Renal cortex interstitium (tissue), 11 donors: Measurements from ENCODE around the gene NUCB1. TPM values are rescaled to one million over a fixed set of nuclear protein-coding genes. Genes with fewer than 3 reads are reported as not detected.
A peak's percentile ranks its signal among the peaks of the same experiment; 100 is the strongest.

ENCODE experiments used
- DNase-seq, 11 donors: peaks; one replicate each; pipeline ENCODE4 v3.0.0-alpha.2; 2013; ENCODE audit warnings: low read depth in 9 of 11, low spot score in 4 of 11; ENCODE audit errors: extremely low read depth in 1 of 11
- polyA plus RNA-seq, 3 donors: library from polyadenylated mRNA; unstranded; fragments of 120-200 nt; gene quantifications; one replicate each; pipeline ENCODE4 v1.2.1, GENCODE V29; 2013; ENCODE audit not compliant: insufficient read length in 3 of 3

Gene NUCB1
- polyA plus RNA-seq, 3 donors, result 231 to 319 (median 307) TPM

GRCh38 chr19:48950159-48950558 lies 50.0 kb downstream of the NUCB1 start:
- DNase-seq, result no peak

- DNase-seq, result no peak
These were observed 50.9 kb downstream of the NUCB1 start for GRCh38 chr19:48950830-48951519.

- no peak for DNase-seq
These were observed 53.0 kb downstream of the NUCB1 start for GRCh38 chr19:48953141-48953540.

- no peak for DNase-seq
These were observed 54.0 kb downstream of the NUCB1 start for GRCh38 chr19:48953990-48954594.

- peak; percentile 81 to 94 (median 91) for DNase-seq
These were observed 54.6 kb downstream of the NUCB1 start, which contains the start of gene BAX for GRCh38 chr19:48954595-48955307. BAX (plus strand) TSS chr19:48954875; CDS start chr19:48954929, 54 bp downstream.

- no peak for DNase-seq
These were observed 55.3 kb downstream of the NUCB1 start for GRCh38 chr19:48955308-48955958.

- DNase-seq, result no peak
These were observed 57.9 kb downstream of the NUCB1 start for GRCh38 chr19:48958006-48958405.

- no peak for DNase-seq
These were observed 59.5 kb downstream of the NUCB1 start for GRCh38 chr19:48959341-48960239.

- no peak for DNase-seq
These were observed 61.0 kb downstream of the NUCB1 start for GRCh38 chr19:48961051-48961649.

GRCh38 chr19:48961673-48962028 lies 61.5 kb downstream of the NUCB1 start:
- DNase-seq, result no peak

- no peak for DNase-seq
These were observed 62.1 kb downstream of the NUCB1 start for GRCh38 chr19:48962029-48962848.

- no peak for DNase-seq
These were observed 62.7 kb downstream of the NUCB1 start for GRCh38 chr19:48962849-48963165.

GRCh38 chr19:48963371-48964204 lies 63.5 kb downstream of the NUCB1 start:
- DNase-seq, result peak in 4 of 11 donors; percentile 50 to 70 (median 58)

- no peak for DNase-seq
These were observed 64.3 kb downstream of the NUCB1 start for GRCh38 chr19:48964205-48965039.

- DNase-seq, result peak; percentile 83 to 95 (median 91)
These were observed 65.1 kb downstream of the NUCB1 start, which contains the start of gene FTL for GRCh38 chr19:48965040-48965805. FTL (plus strand) TSS chr19:48965309; CDS start chr19:48965508, 199 bp downstream.
